Measurements from ENCODE around the gene LIG3. TPM values are rescaled to one million over a fixed set of nuclear protein-coding genes. Genes with fewer than 3 reads are reported as not detected.
A peak's percentile ranks its signal among the peaks of the same experiment; 100 is the strongest.
"Not testable (repeated sequence)": the region's sequence is repeated elsewhere in the genome, so short reads cannot be mapped to it uniquely, and the experiment has no call there.

Gene LIG3
- total and polyA plus RNA-seq, 7 experiments from 2014 or later, result 14.4 to 60.3 (median 50.7) TPM

- peak overlapping the region; percentile 66 to 87 (median 68) for H3K27ac Mint-ChIP-seq
- POLR2A ChIA-PET, result interaction anchor here (0.9 to 1.1 kb wide), 2 partner anchors 9 to 17 kb away, joined by 3 to 6 read pairs; no protein-coding TSS in a partner anchor
These were observed 48.4 kb downstream of the LIG3 start for GRCh38 chr17:35028531-35029262.

GRCh38 chr17:35030780-35031179 is 50.5 kb downstream of the LIG3 start:
- peaks cover 18 to 47% (median 32%) of the 10 kb centered on the region in 7 donors for H3K4me1 Mint-ChIP-seq
- POLR2A ChIA-PET, result interaction anchor here (1.8 kb wide), 1 partner anchor 16 kb away, joined by 5 read pairs; no protein-coding TSS in a partner anchor
- H3K27me3 Mint-ChIP-seq, result no peaks in the 10 kb centered on the region
- no peak overlapping the region for H3K27ac ChIP-seq (ENCODE audit: low read depth, low read length)
- H3K9me3 ChIP-seq (ENCODE audit: control insufficient read depth in 2 of 3, low read length in 3 of 3), result no peaks in the 10 kb centered on the region
- no peak for DNase-seq
- H3K36me3 ChIP-seq (ENCODE audit: control insufficient read depth in 2 of 3, insufficient read depth in 3 of 3, low read length in 3 of 3), result peaks cover 0 to 11% (median 5%) of the 10 kb centered on the region in 3 experiments
- intact Hi-C loops (cut with micrococcal nuclease), result no loop called here
- H3K4me3 ChIP-seq (ENCODE audit: low read length), result no peak overlapping the region
- peaks cover 3 to 6% of the 10 kb centered on the region in 2 donors for H3K4me1 ChIP-seq (ENCODE audit: control insufficient read depth in 2 of 2, insufficient read depth in 2 of 2, low read length in 2 of 2)
- CTCF ChIA-PET, result no interaction called here
- H3K4me3 Mint-ChIP-seq, result no peak overlapping the region
- H3K36me3 Mint-ChIP-seq, result peaks cover 3 to 28% (median 20%) of the 10 kb centered on the region in 5 donors
- H3K9me3 Mint-ChIP-seq, result no peaks in the 10 kb centered on the region
- ATAC-seq, result no peak
- H3K27ac Mint-ChIP-seq, result peak overlapping the region in 1 of 9 donors; percentile 28
- no peaks in the 10 kb centered on the region for H3K27me3 ChIP-seq (ENCODE audit: control insufficient read depth in 2 of 2, insufficient read depth in 2 of 2, low read length in 2 of 2)

More at GRCh38 chr17:35028531-35029262, 48.4 kb downstream of the LIG3 start:
- CTCF ChIA-PET, result interaction anchor here (0.6 to 1.0 kb wide), 2 partner anchors 11 to 624 kb away, joined by 3 read pairs; no protein-coding TSS in a partner anchor
- peak; percentile 27 for ATAC-seq
- Histone ChIP-seq H3K9me3 (ENCODE audit: control insufficient read depth in 2 of 3, low read length in 3 of 3) (no peaks in the 10 kb centered on the region), H3K36me3 (ENCODE audit: control insufficient read depth in 2 of 3, insufficient read depth in 3 of 3, low read length in 3 of 3) (peaks cover 0 to 20% (median 10%) of the 10 kb centered on the region in 3 experiments), H3K27ac (ENCODE audit: low read depth, low read length) (no peak overlapping the region), H3K4me1 (ENCODE audit: control insufficient read depth in 2 of 2, insufficient read depth in 2 of 2, low read length in 2 of 2) (peaks cover 7 to 13% of the 10 kb centered on the region in 2 donors), H3K27me3 (ENCODE audit: control insufficient read depth in 2 of 2, insufficient read depth in 2 of 2, low read length in 2 of 2) (no peaks in the 10 kb centered on the region), H3K4me3 (ENCODE audit: low read length) (no peak overlapping the region)
- peaks cover 21 to 60% (median 44%) of the 10 kb centered on the region in 7 donors for H3K4me1 Mint-ChIP-seq
- no peaks in the 10 kb centered on the region for H3K27me3 Mint-ChIP-seq
- no peaks in the 10 kb centered on the region for H3K9me3 Mint-ChIP-seq
- peaks cover 3 to 33% (median 26%) of the 10 kb centered on the region in 5 donors for H3K36me3 Mint-ChIP-seq
- no peak for DNase-seq
- H3K4me3 Mint-ChIP-seq, result peak overlapping the region in 3 of 10 donors; percentile 2 to 58 (median 26)
- intact Hi-C loops (cut with micrococcal nuclease), result no loop called here

DNA sequence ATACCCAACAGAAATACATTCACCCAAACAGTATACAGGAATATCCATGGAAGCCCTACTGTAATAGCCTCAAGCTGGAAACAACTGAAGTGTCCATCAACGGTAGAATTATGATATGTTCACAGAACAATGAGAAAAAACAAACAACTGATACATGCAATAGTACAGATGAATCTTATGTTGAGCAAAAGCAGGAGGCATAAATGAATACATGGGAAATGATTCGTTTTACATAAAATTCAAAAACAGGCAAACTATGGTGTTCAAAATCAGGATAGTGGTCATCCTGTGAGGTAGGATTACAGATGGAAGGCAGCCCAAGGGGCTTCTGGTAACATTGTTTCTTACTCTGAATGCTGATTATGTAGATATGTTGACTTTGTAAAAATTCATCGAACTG is 58.1 kb downstream of the LIG3 start:
- Mint-ChIP-seq H3K27me3 (no peaks in the 10 kb centered on the region), H3K36me3 (peaks cover 0 to 27% (median 12%) of the 10 kb centered on the region in 5 donors), H3K4me1 (peaks cover 9 to 63% (median 45%) of the 10 kb centered on the region in 7 donors), H3K27ac (no peak overlapping the region), H3K9me3 (peaks cover 0 to 2% (median 0%) of the 10 kb centered on the region in 11 donors), H3K4me3 (no peak overlapping the region)
- Histone ChIP-seq H3K4me3 (ENCODE audit: low read length) (no peak overlapping the region), H3K9me3 (ENCODE audit: control insufficient read depth in 2 of 3, low read length in 3 of 3) (no peaks in the 10 kb centered on the region), H3K36me3 (ENCODE audit: control insufficient read depth in 2 of 3, insufficient read depth in 3 of 3, low read length in 3 of 3) (no peaks in the 10 kb centered on the region), H3K27ac (ENCODE audit: low read depth, low read length) (no peak overlapping the region), H3K27me3 (ENCODE audit: control insufficient read depth in 2 of 2, insufficient read depth in 2 of 2, low read length in 2 of 2) (no peaks in the 10 kb centered on the region), H3K4me1 (ENCODE audit: control insufficient read depth in 2 of 2, insufficient read depth in 2 of 2, low read length in 2 of 2) (peaks cover 7 to 10% of the 10 kb centered on the region in 2 donors)
- ChIA-PET POLR2A (interaction anchor here (1.8 kb wide), 1 partner anchor 51 kb away, joined by 5 read pairs; no protein-coding TSS in a partner anchor), CTCF (no interaction called here)
- no peak for DNase-seq
- intact Hi-C loops (cut with micrococcal nuclease), result loop anchor here in 1 of 2 donors (1.0 kb wide), 1 partner anchor 8 kb away; no protein-coding TSS in a partner anchor
- no peak for ATAC-seq

DNA sequence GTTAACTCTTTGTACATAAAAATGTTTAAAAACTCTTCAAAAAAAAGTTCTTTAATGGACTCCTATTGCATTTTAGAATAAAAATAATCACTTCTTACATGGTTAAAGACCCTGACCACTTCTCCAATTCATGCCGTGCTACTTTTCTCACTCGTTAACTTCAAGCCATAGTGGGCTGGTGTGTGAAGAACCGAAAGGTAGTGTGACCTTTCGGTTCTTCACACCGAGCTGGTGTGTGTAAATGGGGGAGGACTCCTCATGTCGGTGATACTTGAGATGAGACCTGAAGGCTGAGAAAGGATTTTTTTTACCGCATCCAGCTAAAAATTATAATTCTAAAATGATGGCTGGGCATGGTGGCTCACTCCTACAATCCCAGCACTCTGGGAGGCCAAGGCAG is 61.1 kb downstream of the LIG3 start:
- Histone ChIP-seq H3K27ac (ENCODE audit: low read depth, low read length) (no peak overlapping the region), H3K4me1 (ENCODE audit: control insufficient read depth in 2 of 2, insufficient read depth in 2 of 2, low read length in 2 of 2) (peaks cover 36 to 39% of the 10 kb centered on the region in 2 donors), H3K9me3 (ENCODE audit: control insufficient read depth in 2 of 3, low read length in 3 of 3) (no peaks in the 10 kb centered on the region), H3K4me3 (ENCODE audit: low read length) (no peak overlapping the region), H3K36me3 (ENCODE audit: control insufficient read depth in 2 of 3, insufficient read depth in 3 of 3, low read length in 3 of 3) (no peaks in the 10 kb centered on the region), H3K27me3 (ENCODE audit: control insufficient read depth in 2 of 2, insufficient read depth in 2 of 2, low read length in 2 of 2) (no peaks in the 10 kb centered on the region)
- Mint-ChIP-seq H3K4me3 (no peak overlapping the region), H3K36me3 (peaks cover 0 to 28% (median 11%) of the 10 kb centered on the region in 5 donors), H3K27me3 (no peaks in the 10 kb centered on the region), H3K9me3 (peaks cover 0 to 2% (median 0%) of the 10 kb centered on the region in 11 donors), H3K4me1 (peaks cover 25 to 81% (median 68%) of the 10 kb centered on the region in 7 donors), H3K27ac (peak overlapping the region in 4 of 9 donors; percentile 12 to 96 (median 56))
- ChIA-PET CTCF (interaction anchor here (0.9 to 1.2 kb wide), 3 partner anchors 20 to 24 kb away, joined by 3 read pairs; no protein-coding TSS in a partner anchor), POLR2A (interaction anchor here (0.6 to 2.6 kb wide), 9 partner anchors 9 to 548 kb away, joined by 3 to 13 read pairs (median 3); partner anchors contain the start of gene RFFL)
- ATAC-seq (no peak), DNase-seq (no peak)
- intact Hi-C loops (cut with micrococcal nuclease), result no loop called here

GRCh38 chr17:35044181-35044580 is 63.9 kb downstream of the LIG3 start:
- Histone ChIP-seq H3K4me1 (ENCODE audit: control insufficient read depth in 2 of 2, insufficient read depth in 2 of 2, low read length in 2 of 2) (peaks cover 54 to 55% of the 10 kb centered on the region in 2 donors), H3K27ac (ENCODE audit: low read depth, low read length) (peak overlapping the region; percentile 69), H3K27me3 (ENCODE audit: control insufficient read depth in 2 of 2, insufficient read depth in 2 of 2, low read length in 2 of 2) (no peaks in the 10 kb centered on the region), H3K36me3 (ENCODE audit: control insufficient read depth in 2 of 3, insufficient read depth in 3 of 3, low read length in 3 of 3) (no peaks in the 10 kb centered on the region), H3K9me3 (ENCODE audit: control insufficient read depth in 2 of 3, low read length in 3 of 3) (no peaks in the 10 kb centered on the region), H3K4me3 (ENCODE audit: low read length) (no peak overlapping the region)
- DNase-seq (no peak), ATAC-seq (no peak)
- ChIA-PET POLR2A (interaction anchor here (0.7 to 2.0 kb wide), 5 partner anchors 10 to 21 kb away, joined by 3 to 7 read pairs (median 4); partner anchors contain the start of gene RFFL), CTCF (interaction anchor here (0.6 to 1.8 kb wide), 3 partner anchors 10 to 76 kb away, joined by 3 to 7 read pairs (median 5); partner anchors contain the start of gene RAD51D)
- Mint-ChIP-seq H3K4me3 (peak overlapping the region in 6 of 10 donors; percentile 12 to 86 (median 60)), H3K36me3 (peaks cover 7 to 23% (median 15%) of the 10 kb centered on the region in 5 donors), H3K27ac (peak overlapping the region in 8 of 9 donors; percentile 85 to 97 (median 94)), H3K27me3 (no peaks in the 10 kb centered on the region), H3K9me3 (peaks cover 0 to 2% (median 0%) of the 10 kb centered on the region in 11 donors), H3K4me1 (peaks cover 40 to 84% (median 75%) of the 10 kb centered on the region in 7 donors)
- intact Hi-C loops (cut with micrococcal nuclease), result no loop called here

- ATAC-seq; H3K9me3 Mint-ChIP-seq; H3K9me3 ChIP-seq (ENCODE audit: control insufficient read depth in 2 of 3, low read length in 3 of 3); intact Hi-C loops (cut with micrococcal nuclease); H3K27me3 ChIP-seq (ENCODE audit: control insufficient read depth in 2 of 2, insufficient read depth in 2 of 2, low read length in 2 of 2); DNase-seq; H3K36me3 ChIP-seq (ENCODE audit: control insufficient read depth in 2 of 3, insufficient read depth in 3 of 3, low read length in 3 of 3); H3K27me3 Mint-ChIP-seq: not testable (repeated sequence)
- ChIA-PET POLR2A (interaction anchor here (1.0 to 10.3 kb wide), 6 partner anchors 9 to 23 kb away, joined by 3 to 132 read pairs (median 6); partner anchors contain the start of gene RFFL), CTCF (interaction anchor here (0.7 kb wide), 1 partner anchor 22 kb away, joined by 3 read pairs; no protein-coding TSS in a partner anchor)
- Mint-ChIP-seq H3K27ac (peak overlapping the region; percentile 85 to 97 (median 93)), H3K36me3 (peaks cover 4 to 20% (median 13%) of the 10 kb centered on the region in 5 donors), H3K4me3 (peak overlapping the region; percentile 71 to 92 (median 84)), H3K4me1 (peaks cover 43 to 85% (median 73%) of the 10 kb centered on the region in 7 donors)
- peak overlapping the region; percentile 69 for H3K27ac ChIP-seq (ENCODE audit: low read depth, low read length)
- H3K4me3 ChIP-seq (ENCODE audit: low read length), result peak overlapping the region; percentile 45
- H3K4me1 ChIP-seq (ENCODE audit: control insufficient read depth in 2 of 2, insufficient read depth in 2 of 2, low read length in 2 of 2), result peaks cover 68 to 69% of the 10 kb centered on the region in 2 donors
These were observed 65.2 kb downstream of the LIG3 start for GRCh38 chr17:35045458-35045979.

All from naive thymus-derived CD4-positive, alpha-beta T cell (primary cell).